Right lung (tissue), 5 donors: ENCODE data around the gene E2F4. TPM values are rescaled to one million over a fixed set of nuclear protein-coding genes. Genes with fewer than 3 reads are reported as not detected.

Experiments
- polyA plus RNA-seq, 5 donors: library from polyadenylated mRNA; unstranded; fragments of 120-200 nt; gene quantifications; one replicate each; pipeline versions ENCODE4 v1.2.1 to v1.2.3, GENCODE V29; 2013; ENCODE audit warnings: inconsistent platforms in 1 of 5, low replicate concordance in 1 of 5; ENCODE audit not compliant: insufficient read length in 5 of 5, insufficient read depth in 1 of 5

The E2F4 gene
- polyA plus RNA-seq, 5 donors: 43.8 to 70.5 (median 57.5) TPM

Other genes starting within 250 kb of the E2F4 start
- 1 to 10 TPM; 4.0 to 5.6 (median 4.2) TPM for gene CES3, start 230.9 kb upstream of the E2F4 start, polyA plus RNA-seq
- gene CES4A, start 203.6 kb upstream of the E2F4 start, polyA plus RNA-seq: 10 to 100 TPM in 1 of 5 donors, 1 to 10 TPM in 4; 6.2 to 11.9 (median 7.3) TPM
- 10 to 100 TPM; 55.5 to 65.8 (median 61.0) TPM for gene CBFB, start 163.0 kb upstream of the E2F4 start, polyA plus RNA-seq
- 10 to 100 TPM; 21.1 to 25.8 (median 23.0) TPM for gene PHAF1, start 82.2 kb upstream of the E2F4 start, polyA plus RNA-seq
- 10 to 100 TPM; 16.4 to 30.4 (median 18.7) TPM for gene B3GNT9, start 41.2 kb upstream of the E2F4 start, polyA plus RNA-seq
- gene TRADD, start 32.2 kb upstream of the E2F4 start, polyA plus RNA-seq: 10 to 100 TPM in 2 of 5 donors, 1 to 10 TPM in 3; 5.0 to 12.0 (median 7.0) TPM
- gene FBXL8, start 32.2 kb upstream of the E2F4 start, polyA plus RNA-seq: 1 to 10 TPM; 1.5 to 4.0 (median 3.6) TPM
- 1 to 10 TPM; 3.6 to 5.9 (median 4.4) TPM for gene HSF4, start 27.4 kb upstream of the E2F4 start, polyA plus RNA-seq
- 10 to 100 TPM in 4 of 5 donors, 1 to 10 TPM in 1; 9.5 to 17.9 (median 17.0) TPM for gene NOL3, start 21.6 kb upstream of the E2F4 start, polyA plus RNA-seq
- gene MATCAP1, start 8.2 kb upstream of the E2F4 start, polyA plus RNA-seq: 10 to 100 TPM; 50.9 to 64.6 (median 53.7) TPM
- gene EXOC3L1, start 2.0 kb upstream of the E2F4 start, polyA plus RNA-seq: 10 to 100 TPM in 2 of 5 donors, 1 to 10 TPM in 3; 7.6 to 14.8 (median 9.4) TPM
- 10 to 100 TPM in 1 of 5 donors, 1 to 10 TPM in 4; 4.6 to 11.0 (median 6.3) TPM for gene ELMO3, start 7.0 kb downstream of the E2F4 start, polyA plus RNA-seq
- gene TMEM208, start 35.0 kb downstream of the E2F4 start, polyA plus RNA-seq: 10 to 100 TPM; 22.2 to 32.3 (median 24.8) TPM
- 100 to 1,000 TPM; 134 to 279 (median 182) TPM for gene FHOD1, start 55.3 kb downstream of the E2F4 start, polyA plus RNA-seq
- 10 to 100 TPM; 15.7 to 21.1 (median 19.4) TPM for gene SLC9A5, start 56.8 kb downstream of the E2F4 start, polyA plus RNA-seq
- gene PLEKHG4, start 87.4 kb downstream of the E2F4 start, polyA plus RNA-seq: 10 to 100 TPM; 29.1 to 38.9 (median 31.0) TPM
- 10 to 100 TPM in 2 of 5 donors, 1 to 10 TPM in 3; 6.5 to 10.3 (median 8.5) TPM for gene KCTD19, start 134.6 kb downstream of the E2F4 start, polyA plus RNA-seq
- gene LRRC36, start 134.7 kb downstream of the E2F4 start, polyA plus RNA-seq: 10 to 100 TPM; 38.8 to 67.8 (median 55.0) TPM
- 100 to 1,000 TPM; 284 to 468 (median 389) TPM for gene TPPP3, start 201.3 kb downstream of the E2F4 start, polyA plus RNA-seq
- 10 to 100 TPM; 14.7 to 28.3 (median 20.0) TPM for gene ZDHHC1, start 224.3 kb downstream of the E2F4 start, polyA plus RNA-seq
- 10 to 100 TPM; 31.9 to 86.2 (median 58.9) TPM for gene HSD11B2, start 239.0 kb downstream of the E2F4 start, polyA plus RNA-seq